SU-DHL-6 (cell line): ENCODE results near the gene REPS2.
"Not testable (repeated sequence)": the region's sequence is repeated elsewhere in the genome, so short reads cannot be mapped to it uniquely, and the experiment has no call there.

Source experiments
- H2AFZ ChIP-seq: fragments of 200-600 bp; sonication (generic); 2 replicates; pipeline ENCODE4 v1.6.1; 2014; ENCODE audit warnings: low read depth, mild to moderate bottlenecking, moderate library complexity, mixed read lengths, antibody characterized with exemption, low read length; ENCODE audit not compliant: severe bottlenecking
- H3F3A ChIP-seq: fragments of 200-600 bp; shearing (Covaris generic); 2 replicates; pipeline ENCODE4 v1.6.0; 2016; ENCODE audit warnings: antibody characterized with exemption, mild to moderate bottlenecking; ENCODE audit not compliant: insufficient read depth
- H3K27ac ChIP-seq: fragments of 200-600 bp; sonication (generic); 2 replicates; pipeline ENCODE4 v1.5.1; 2016; ENCODE audit warnings: low read depth, mild to moderate bottlenecking, low read length, moderate library complexity, mixed read lengths
- H3K27me3 ChIP-seq: fragments of 200-600 bp; sonication (generic), shearing (Covaris generic); 2 replicates; pipeline ENCODE4 v1.6.0; 2014; ENCODE audit warnings: mild to moderate bottlenecking, low read length
- H3K36me3 ChIP-seq: fragments of 200-600 bp; sonication (generic); 2 replicates; pipeline ENCODE4 v1.6.1; 2014; ENCODE audit warnings: mild to moderate bottlenecking, low read length, mixed read lengths
- H3K4me2 ChIP-seq: fragments of 300-600, 200-600 bp; shearing (Covaris generic), sonication (generic); 2 replicates; pipeline ENCODE4 v1.6.0; 2014; ENCODE audit warnings: low read length, low read depth, mild to moderate bottlenecking; ENCODE audit not compliant: poor library complexity, severe bottlenecking
- H3K4me3 ChIP-seq: fragments of 200-600 bp; sonication (generic); 2 replicates; pipeline ENCODE4 v1.5.1; 2014; ENCODE audit warnings: antibody characterized with exemption, low read length, mild to moderate bottlenecking, mixed read lengths; ENCODE audit not compliant: insufficient read depth, poor library complexity, severe bottlenecking
- H3K79me2 ChIP-seq: fragments of 200-600 bp; sonication (generic); 2 replicates; pipeline ENCODE4 v1.6.1; 2014; ENCODE audit warnings: mild to moderate bottlenecking, low read length, moderate library complexity; ENCODE audit not compliant: insufficient read depth
- H3K9ac ChIP-seq: fragments of 200-600 bp; sonication (generic); 2 replicates; pipeline ENCODE4 v1.7.0; 2014; ENCODE audit warnings: mild to moderate bottlenecking, low read length
- H3K9me2 ChIP-seq: fragments of 200-600 bp; sonication (generic); replicated peaks from 2 replicates; pipeline ENCODE4 v1.6.1; 2014; ENCODE audit warnings: low read length; ENCODE audit not compliant: insufficient read depth
- H3K9me3 ChIP-seq: fragments of 200-600 bp; sonication (generic); 2 replicates; pipeline ENCODE4 v1.6.1; 2014; ENCODE audit warnings: low read length, mixed read lengths; ENCODE audit not compliant: insufficient read depth
- H4K20me1 ChIP-seq: fragments of 200-600 bp; sonication (generic); 2 replicates; pipeline ENCODE4 v1.6.1; 2014; ENCODE audit warnings: low read depth, mild to moderate bottlenecking, antibody characterized with exemption, low read length, moderate library complexity, mixed read lengths
- EZH2phosphoT487 ChIP-seq: fragments of 200-600 bp; sonication (generic), shearing (Covaris generic); conservative IDR thresholded peaks from 2 replicates; pipeline ENCODE4 v1.6.1; 2018; ENCODE audit warnings: mild to moderate bottlenecking, antibody characterized with exemption, low read length, moderate library complexity, mixed read lengths
- TF ChIP-seq, protein P1 (sequence below): fragments of 200-600 bp; sonication (generic); IDR thresholded peaks from one replicate; pipeline ENCODE4 v1.5.1; 2017; ENCODE audit warnings: antibody characterized with exemption, mild to moderate bottlenecking, low read length, moderate library complexity; ENCODE audit not compliant: insufficient read depth, poor library complexity, severe bottlenecking

REPS2 gene

DNA sequence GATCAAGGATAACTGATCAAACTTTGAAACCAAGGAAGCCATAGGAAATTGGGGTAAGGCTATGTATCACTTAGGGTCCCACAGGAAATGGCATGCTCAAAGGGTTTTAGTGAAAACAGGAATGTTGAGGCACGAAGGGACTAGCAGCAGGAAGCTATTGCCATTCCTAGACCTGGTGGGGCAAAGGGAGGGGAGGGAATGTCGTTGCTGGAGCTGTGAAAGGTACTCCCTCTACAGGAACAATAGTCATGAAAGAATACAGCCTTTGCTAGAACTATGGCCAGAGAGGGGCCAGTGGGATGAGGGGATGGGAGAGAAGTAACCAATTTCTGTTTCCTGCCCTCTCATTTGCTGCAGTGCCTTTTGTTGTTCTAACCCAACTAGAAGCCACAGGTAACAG, 11.9 kb downstream of the REPS2 start:
- Histone ChIP-seq H2AFZ (no peak overlapping the region), H3K36me3 (no peaks in the 10 kb centered on the region), H3K79me2 (no peaks in the 10 kb centered on the region), H3K9me3 (no peaks in the 10 kb centered on the region), H3K4me3 (no peak overlapping the region), H3K27ac (no peak overlapping the region), H3K9me2 (no peaks in the 10 kb centered on the region), H3K27me3 (no peaks in the 10 kb centered on the region), H4K20me1 (no peaks in the 10 kb centered on the region), H3F3A (no peaks in the 10 kb centered on the region), H3K4me2 (no peak overlapping the region), H3K9ac (no peak overlapping the region)
- TF ChIP-seq, protein P1, sequence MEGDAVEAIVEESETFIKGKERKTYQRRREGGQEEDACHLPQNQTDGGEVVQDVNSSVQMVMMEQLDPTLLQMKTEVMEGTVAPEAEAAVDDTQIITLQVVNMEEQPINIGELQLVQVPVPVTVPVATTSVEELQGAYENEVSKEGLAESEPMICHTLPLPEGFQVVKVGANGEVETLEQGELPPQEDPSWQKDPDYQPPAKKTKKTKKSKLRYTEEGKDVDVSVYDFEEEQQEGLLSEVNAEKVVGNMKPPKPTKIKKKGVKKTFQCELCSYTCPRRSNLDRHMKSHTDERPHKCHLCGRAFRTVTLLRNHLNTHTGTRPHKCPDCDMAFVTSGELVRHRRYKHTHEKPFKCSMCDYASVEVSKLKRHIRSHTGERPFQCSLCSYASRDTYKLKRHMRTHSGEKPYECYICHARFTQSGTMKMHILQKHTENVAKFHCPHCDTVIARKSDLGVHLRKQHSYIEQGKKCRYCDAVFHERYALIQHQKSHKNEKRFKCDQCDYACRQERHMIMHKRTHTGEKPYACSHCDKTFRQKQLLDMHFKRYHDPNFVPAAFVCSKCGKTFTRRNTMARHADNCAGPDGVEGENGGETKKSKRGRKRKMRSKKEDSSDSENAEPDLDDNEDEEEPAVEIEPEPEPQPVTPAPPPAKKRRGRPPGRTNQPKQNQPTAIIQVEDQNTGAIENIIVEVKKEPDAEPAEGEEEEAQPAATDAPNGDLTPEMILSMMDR, result no peak
- TF ChIP-seq EZH2phosphoT487, result no peak

DNA sequence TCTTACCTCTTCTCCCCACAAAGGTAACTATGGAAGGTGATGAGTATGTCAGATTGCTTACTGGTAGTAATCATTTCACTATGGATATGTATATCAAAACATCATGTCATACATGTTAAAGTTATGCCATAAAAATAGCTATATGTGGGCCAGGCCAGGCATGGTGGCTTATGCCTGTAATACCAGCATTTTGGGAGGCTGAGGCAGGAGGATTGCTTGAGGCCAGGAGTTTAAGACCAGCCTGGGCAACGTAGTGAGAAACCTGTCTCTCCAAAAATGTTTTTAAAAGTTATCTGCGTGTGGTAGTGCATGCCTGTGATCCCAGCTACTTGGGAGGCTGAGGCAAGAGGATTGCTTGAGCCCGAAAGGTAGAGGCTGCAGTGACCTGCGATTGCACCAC, 16.2 kb downstream of the REPS2 start:
- not testable (repeated sequence) for H3F3A ChIP-seq, H4K20me1 ChIP-seq, H3K9me3 ChIP-seq, H2AFZ ChIP-seq, H3K9ac ChIP-seq, H3K4me3 ChIP-seq, H3K27me3 ChIP-seq, H3K79me2 ChIP-seq, H3K36me3 ChIP-seq, H3K9me2 ChIP-seq, H3K27ac ChIP-seq, H3K4me2 ChIP-seq

DNA sequence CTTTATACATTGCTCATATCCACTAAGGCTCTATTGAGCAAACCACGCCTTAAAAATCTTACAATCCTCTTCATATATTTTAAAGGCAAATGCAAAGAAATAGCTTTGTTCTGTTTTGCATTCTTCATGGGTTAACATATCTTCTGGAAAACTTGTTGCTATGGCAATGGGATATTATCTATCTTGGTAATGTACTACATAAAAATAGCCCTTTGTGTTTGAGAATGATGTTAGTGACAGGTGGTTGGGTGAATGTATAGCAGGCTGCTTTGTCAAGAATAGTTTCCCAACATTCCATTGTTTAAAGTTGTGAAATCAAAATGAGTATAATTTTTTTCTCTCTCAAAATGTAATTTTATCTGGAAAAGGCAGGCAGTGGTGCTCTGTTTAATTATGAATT, 16.8 kb downstream of the REPS2 start:
- Histone ChIP-seq H3K36me3 (no peaks in the 10 kb centered on the region), H3K27ac (no peak overlapping the region), H3K9me2 (no peaks in the 10 kb centered on the region), H3K79me2 (no peaks in the 10 kb centered on the region), H2AFZ (no peak overlapping the region), H3K9ac (no peak overlapping the region), H3K27me3 (no peaks in the 10 kb centered on the region), H3K4me3 (no peak overlapping the region), H3F3A (no peaks in the 10 kb centered on the region), H4K20me1 (no peaks in the 10 kb centered on the region), H3K4me2 (no peak overlapping the region), H3K9me3 (no peaks in the 10 kb centered on the region)
- TF ChIP-seq EZH2phosphoT487, result no peak
- TF ChIP-seq, protein P1, result no peak

DNA sequence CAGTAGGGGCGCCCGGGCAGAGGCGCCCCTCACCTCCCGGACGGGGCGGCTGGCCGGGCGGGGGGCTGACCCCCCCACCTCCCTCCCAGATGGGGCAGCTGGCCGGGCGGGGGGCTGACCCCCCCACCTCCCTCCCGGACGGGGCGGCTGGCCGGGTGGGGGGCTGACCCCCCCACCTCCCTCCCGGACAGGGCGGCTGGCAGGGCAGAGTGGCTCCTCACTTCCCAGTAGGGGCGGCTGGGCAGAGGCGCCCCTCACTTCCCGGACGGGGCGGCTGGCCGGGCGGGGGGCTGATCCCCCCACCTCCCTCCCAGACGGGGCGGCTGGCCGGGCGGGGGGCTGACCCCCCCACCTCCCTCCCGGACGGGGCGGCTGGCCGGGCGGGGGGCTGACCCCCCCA, 18.5 kb downstream of the REPS2 start:
- not testable (repeated sequence) for H3K9me3 ChIP-seq, H3F3A ChIP-seq, H3K79me2 ChIP-seq, H3K4me3 ChIP-seq, H4K20me1 ChIP-seq, H3K9me2 ChIP-seq, H3K4me2 ChIP-seq, H3K36me3 ChIP-seq, H3K9ac ChIP-seq, H3K27me3 ChIP-seq, H3K27ac ChIP-seq, H2AFZ ChIP-seq
